Spinal cord (tissue), 10 donors: ENCODE results near the gene SIVA1. TPM values are rescaled to one million over a fixed set of nuclear protein-coding genes. Genes with fewer than 3 reads are reported as not detected.

ENCODE experiments used
- DNase-seq, 6 donors: peaks; one replicate each; pipeline versions ENCODE4 v3.0.0 to v3.0.0-alpha.2; 2013 to 2015; ENCODE audit warnings: low spot score in 6 of 6, low read depth in 4 of 6
- H3K27ac ChIP-seq: one replicate; pipeline ENCODE4 v1.5.1; 2013; ENCODE audit warnings: low read depth, low read length, control low read depth
- H3K27me3 ChIP-seq: one replicate; pipeline ENCODE4 v1.6.1; 2013; ENCODE audit warnings: low read length; ENCODE audit not compliant: control insufficient read depth, insufficient read depth
- H3K36me3 ChIP-seq: one replicate; pipeline ENCODE4 v1.6.1; 2013; ENCODE audit warnings: low read length; ENCODE audit not compliant: control insufficient read depth, insufficient read depth
- H3K4me1 ChIP-seq: one replicate; pipeline ENCODE4 v1.6.1; 2013; ENCODE audit warnings: low read length; ENCODE audit not compliant: control insufficient read depth, insufficient read depth
- H3K4me3 ChIP-seq: one replicate; pipeline ENCODE4 v1.5.1; 2013; ENCODE audit warnings: low read depth, low read length, control low read depth
- H3K9me3 ChIP-seq: one replicate; pipeline ENCODE4 v1.6.1; 2013; ENCODE audit warnings: low read length; ENCODE audit not compliant: control insufficient read depth, insufficient read depth
- WGBS: methylation state at CpG from one replicate; pipeline ENCODE4 v1.1.5; 2013; ENCODE audit warnings: missing lambda C conversion rate; ENCODE audit not compliant: insufficient coverage; 5-methylcytosine and 5-hydroxymethylcytosine counted together
- polyA plus RNA-seq, 2 donors: library from polyadenylated mRNA; unstranded; fragments of 120-200 nt; gene quantifications; one replicate each; pipeline ENCODE4 v1.2.1, GENCODE V29; 2013; ENCODE audit not compliant: insufficient read length in 2 of 2
- total RNA-seq, 2 donors: library from RNA; depleted of rRNA in 1 of 2; stranded (reverse); fragments of 120-200 nt in 1 of 2; fragments of >200 nt in 1 of 2; gene quantifications; one replicate each; pipeline versions ENCODE4 v1.2.3 to v1.2.4, GENCODE V29; 2013 to 2014
- donor health status: healthy.

The SIVA1 gene
- total and polyA plus RNA-seq, 4 donors, result 30.6 to 83.3 (median 49.6) TPM

DNA sequence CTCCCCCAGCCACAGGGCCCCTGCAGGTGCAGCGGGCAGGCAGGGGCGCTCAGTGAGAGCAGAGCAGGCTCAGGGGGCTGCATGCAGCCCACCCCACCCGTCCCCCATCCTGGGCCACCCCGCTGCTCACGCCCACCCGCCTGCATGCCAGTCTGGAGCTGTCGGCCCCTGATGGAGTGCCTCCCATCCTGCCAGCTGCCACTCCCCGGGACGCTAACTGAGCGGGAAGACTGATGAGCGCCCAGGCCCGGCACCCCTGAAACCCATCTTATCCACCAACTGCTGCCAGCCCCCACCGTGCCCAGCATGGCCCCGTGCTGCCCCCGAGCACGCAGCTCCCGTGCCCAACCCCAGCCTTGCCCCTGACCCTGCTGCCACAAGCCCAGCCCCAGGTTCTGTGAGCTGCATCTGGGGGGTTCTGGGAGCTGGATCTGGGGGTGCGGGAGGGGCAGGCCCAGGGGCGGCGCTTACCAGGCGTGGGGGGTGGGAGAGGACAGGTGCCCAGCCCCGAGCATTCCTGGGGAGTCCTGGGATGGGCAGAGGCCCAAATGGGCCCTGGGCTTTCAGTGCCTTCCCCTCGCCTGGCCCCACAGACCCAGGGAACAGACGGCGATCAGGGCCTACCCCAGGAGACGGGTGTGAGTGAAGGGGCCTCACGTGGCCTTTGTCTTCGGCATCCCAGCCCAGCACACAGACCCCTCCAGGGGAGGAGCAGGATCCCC is 29.3 kb downstream of the SIVA1 start:
- Histone ChIP-seq H3K9me3 (no peaks in the 10 kb centered on the region), H3K36me3 (peaks cover 97% of the 10 kb centered on the region), H3K4me1 (peaks cover 74% of the 10 kb centered on the region), H3K27ac (no peak overlapping the region), H3K27me3 (no peaks in the 10 kb centered on the region), H3K4me3 (no peak overlapping the region)
- WGBS, result 42% methylated on average over 26 of the region's 28 CpGs
- DNase-seq, result no peak

DNA sequence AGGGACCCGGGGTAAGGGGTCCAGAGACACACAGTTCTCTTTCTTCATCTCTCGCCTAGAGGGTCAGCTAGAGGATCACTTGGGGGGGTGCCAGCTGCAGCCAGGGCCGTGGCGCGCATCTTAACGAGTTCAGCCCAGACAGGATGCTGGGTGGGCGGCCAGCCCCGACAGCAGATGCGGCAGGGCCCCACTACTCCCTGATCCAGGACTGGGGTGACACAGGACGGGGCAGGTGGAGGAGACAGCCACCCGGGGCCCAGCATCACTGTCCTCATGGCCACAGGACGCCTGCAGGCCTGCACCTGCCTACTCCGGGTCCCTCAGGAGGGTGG is 29.8 kb downstream of the SIVA1 start:
- H3K4me3 ChIP-seq, result no peak overlapping the region
- 29% methylated on average over 12 of the region's 13 CpGs for WGBS
- no peak overlapping the region for H3K27ac ChIP-seq
- peak in 1 of 6 donors; percentile 59 for DNase-seq
- H3K36me3 ChIP-seq, result peaks cover 97% of the 10 kb centered on the region
- H3K4me1 ChIP-seq, result peaks cover 74% of the 10 kb centered on the region
- no peaks in the 10 kb centered on the region for H3K27me3 ChIP-seq
- H3K9me3 ChIP-seq, result no peaks in the 10 kb centered on the region

- no peaks in the 10 kb centered on the region for H3K9me3 ChIP-seq
- DNase-seq, result no peak
- peaks cover 97% of the 10 kb centered on the region for H3K36me3 ChIP-seq
- 72% methylated on average over 16 of the region's 16 CpGs for WGBS
- peaks cover 74% of the 10 kb centered on the region for H3K4me1 ChIP-seq
- no peak overlapping the region for H3K4me3 ChIP-seq
- H3K27me3 ChIP-seq, result no peaks in the 10 kb centered on the region
- H3K27ac ChIP-seq, result no peak overlapping the region
Observed at GRCh38 chr14:104783484-104784217, 30.7 kb downstream of the SIVA1 start.

DNA sequence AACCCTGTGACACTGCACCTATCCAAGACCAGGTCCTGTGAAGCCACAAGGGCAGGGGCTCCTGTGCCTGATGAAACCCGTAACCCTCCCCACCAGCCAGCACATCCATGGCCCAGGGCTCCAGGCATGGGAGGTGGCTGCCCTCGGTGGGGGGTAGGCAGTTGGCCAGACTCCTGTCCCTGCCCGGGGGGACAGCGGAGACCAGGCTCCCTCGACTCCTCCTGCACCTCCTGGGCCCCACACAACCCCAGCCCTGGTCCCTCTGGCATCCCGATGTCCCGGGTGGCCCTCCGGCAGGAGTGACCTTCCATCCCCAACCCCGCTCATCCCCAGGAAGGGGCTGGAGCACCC is 31.2 kb downstream of the SIVA1 start:
- Histone ChIP-seq H3K27ac (no peak overlapping the region), H3K4me1 (peaks cover 78% of the 10 kb centered on the region), H3K4me3 (no peak overlapping the region), H3K27me3 (no peaks in the 10 kb centered on the region), H3K36me3 (peaks cover 97% of the 10 kb centered on the region), H3K9me3 (no peaks in the 10 kb centered on the region)
- whole genome bisulfite sequencing, result 86% methylated on average over 1 of the region's 9 CpGs
- DNase-seq, result no peak

DNA sequence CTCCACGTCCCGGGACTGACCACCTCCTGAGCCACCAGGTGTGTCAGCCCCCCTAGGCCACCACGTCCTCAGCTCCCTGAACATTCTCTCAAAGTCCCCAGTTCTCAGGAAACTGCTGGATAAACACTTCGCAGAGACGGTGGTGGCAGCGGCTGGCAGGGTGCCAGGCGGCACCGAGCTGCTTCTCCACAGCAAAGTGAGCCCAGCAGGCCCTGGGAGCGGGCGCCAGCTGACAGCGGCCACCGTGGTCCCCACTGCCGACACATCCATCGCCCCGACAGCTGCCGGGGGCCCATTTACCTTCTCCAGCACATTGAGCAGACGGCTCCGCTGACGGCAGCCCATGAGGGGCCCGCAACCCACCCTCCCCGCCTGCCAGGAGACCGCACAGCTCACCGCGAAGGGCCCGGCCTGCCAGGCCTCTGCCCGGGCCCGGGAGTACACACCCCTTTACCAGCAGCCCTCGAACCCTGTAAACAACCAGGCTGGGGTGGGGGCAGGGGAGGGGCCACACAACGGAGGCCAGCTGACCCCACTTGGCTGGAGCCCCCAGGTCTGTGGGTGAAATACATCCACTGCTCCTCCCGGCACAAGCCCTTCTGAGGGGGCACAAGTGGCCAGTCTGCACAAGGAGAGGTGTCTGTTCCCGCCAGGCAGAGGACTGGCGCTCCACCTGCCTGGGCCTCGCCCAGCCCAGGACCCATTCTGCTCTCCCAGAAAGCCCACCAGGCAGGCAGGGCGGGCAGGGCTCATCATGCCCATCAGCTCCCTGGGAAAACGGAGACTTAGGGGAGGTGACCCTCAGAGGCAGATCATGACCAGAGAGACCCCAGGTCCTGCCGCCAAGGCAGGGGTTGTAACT is 32.1 kb downstream of the SIVA1 start:
- no peak overlapping the region for H3K4me3 ChIP-seq

DNA sequence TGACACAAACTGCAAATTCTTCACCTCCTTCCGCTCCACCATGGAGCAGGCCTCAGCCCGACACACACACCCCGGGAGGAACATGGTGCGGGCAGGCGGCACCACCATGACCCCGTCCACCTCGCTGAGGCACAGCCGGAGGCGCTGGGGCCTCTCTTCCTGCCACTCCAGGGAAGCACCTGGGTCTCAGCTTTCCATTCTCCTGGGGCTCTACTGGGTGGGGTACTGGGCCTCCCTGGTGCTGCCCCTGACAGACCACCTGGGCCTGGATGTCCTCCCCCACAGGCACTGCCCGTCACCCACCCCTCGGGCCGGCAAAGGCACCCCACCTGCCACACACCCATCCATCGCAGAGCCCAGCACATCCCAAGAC is 32.7 kb downstream of the SIVA1 start:
- 84% methylated on average over 13 of the region's 13 CpGs for WGBS
- DNase-seq, result no peak
- Histone ChIP-seq H3K27ac (no peak overlapping the region), H3K36me3 (peaks cover 97% of the 10 kb centered on the region), H3K27me3 (no peaks in the 10 kb centered on the region), H3K4me1 (peaks cover 80% of the 10 kb centered on the region), H3K4me3 (no peak overlapping the region), H3K9me3 (no peaks in the 10 kb centered on the region)

More for the DNA sequence above, 32.1 kb downstream of the SIVA1 start:
- peak in 3 of 6 donors; percentile 42 to 90 (median 76) for DNase-seq
- Histone ChIP-seq H3K36me3 (peaks cover 97% of the 10 kb centered on the region), H3K4me1 (peaks cover 80% of the 10 kb centered on the region), H3K27ac (no peak overlapping the region), H3K9me3 (no peaks in the 10 kb centered on the region), H3K27me3 (no peaks in the 10 kb centered on the region)
- WGBS, result 36% methylated on average over 30 of the region's 36 CpGs

- H3K4me1 ChIP-seq, result peaks cover 80% of the 10 kb centered on the region
- no peak for DNase-seq
- peaks cover 97% of the 10 kb centered on the region for H3K36me3 ChIP-seq
- 57% methylated on average over 13 of the region's 14 CpGs for WGBS
- no peak overlapping the region for H3K4me3 ChIP-seq
- no peaks in the 10 kb centered on the region for H3K27me3 ChIP-seq
- H3K27ac ChIP-seq, result no peak overlapping the region
- H3K9me3 ChIP-seq, result no peaks in the 10 kb centered on the region
Observed at GRCh38 chr14:104786091-104786586, 33.2 kb downstream of the SIVA1 start.

DNA sequence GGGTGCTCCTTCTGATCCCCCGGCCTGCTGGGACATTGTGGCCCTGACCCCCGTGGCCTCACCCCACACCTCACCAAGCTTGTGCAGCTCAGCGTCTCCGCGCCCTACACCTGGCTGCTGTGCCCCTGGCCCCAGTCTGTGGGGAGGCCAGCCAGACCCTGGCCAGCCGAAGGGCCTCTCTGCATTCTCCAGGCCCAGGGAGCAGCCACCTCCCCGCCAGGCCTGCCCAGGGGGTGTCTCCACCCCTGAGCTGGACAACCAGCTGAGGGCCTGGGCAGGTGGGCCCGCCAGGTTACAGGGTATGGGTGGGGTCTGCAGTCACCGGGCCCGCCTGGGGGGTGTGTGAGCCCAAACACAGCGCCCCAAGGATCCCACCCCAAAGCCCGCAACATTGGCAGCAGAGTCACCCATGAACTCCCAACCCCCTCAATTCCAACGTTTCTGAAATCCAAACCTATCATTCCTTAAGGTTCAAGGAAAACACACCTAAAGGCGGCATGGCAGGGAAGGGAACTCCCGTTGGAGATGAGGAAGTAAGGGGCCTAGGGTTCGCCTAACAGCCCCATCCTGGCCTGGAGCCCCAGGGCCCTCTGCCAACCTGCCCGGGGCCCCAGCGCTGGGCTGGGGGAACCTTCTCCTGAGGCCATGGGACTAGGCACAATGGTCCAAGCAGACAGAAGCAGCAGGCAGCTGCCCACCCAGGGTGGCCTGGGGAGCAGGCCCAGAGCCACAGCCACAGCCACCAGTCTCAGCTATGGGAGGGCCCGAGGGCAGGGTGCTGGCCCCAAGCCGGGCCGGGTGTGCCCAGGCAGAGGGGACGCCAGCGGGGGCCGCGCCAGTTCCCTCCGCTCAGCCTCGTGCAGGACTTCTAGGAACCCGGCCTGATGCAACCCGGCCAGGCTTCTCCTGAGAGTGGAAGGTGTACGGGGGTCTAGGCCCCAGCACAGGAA is 34.1 kb downstream of the SIVA1 start:
- WGBS, result 79% methylated on average over 21 of the region's 30 CpGs
- no peaks in the 10 kb centered on the region for H3K27me3 ChIP-seq
- no peak overlapping the region for H3K27ac ChIP-seq

GRCh38 chr14:104787736-104788135 is 34.8 kb downstream of the SIVA1 start:
- Histone ChIP-seq H3K36me3 (peaks cover 97% of the 10 kb centered on the region), H3K27me3 (no peaks in the 10 kb centered on the region), H3K4me3 (no peak overlapping the region), H3K27ac (no peak overlapping the region), H3K9me3 (no peaks in the 10 kb centered on the region), H3K4me1 (peaks cover 74% of the 10 kb centered on the region)
- 71% methylated on average over 3 of the region's 7 CpGs for WGBS
- DNase-seq, result no peak

More for the DNA sequence above, 34.1 kb downstream of the SIVA1 start:
- no peak for DNase-seq
- H3K9me3 ChIP-seq, result no peaks in the 10 kb centered on the region
- H3K4me3 ChIP-seq, result no peak overlapping the region
- H3K4me1 ChIP-seq, result peaks cover 74% of the 10 kb centered on the region
- peaks cover 97% of the 10 kb centered on the region for H3K36me3 ChIP-seq
